T-helper 2 cell treated with Interferon-gamma antibody and Interleukin-4, amounts not matched to agents 100 ng/mL and 5 ng/mL, for 36 hours (primary cell): ENCODE measurements around the gene CEP68. TPM values are rescaled to one million over a fixed set of nuclear protein-coding genes. Genes with fewer than 3 reads are reported as not detected.
"Not testable (repeated sequence)": the region's sequence is repeated elsewhere in the genome, so short reads cannot be mapped to it uniquely, and the experiment has no call there.

Experiments used
- intact Hi-C: fragments of 100-400 bp; cut with micrococcal nuclease; formaldehyde crosslinking; loops from one replicate; pipeline ENCODE4 v1.15.1; 2023
- total RNA-seq: library from RNA; stranded (reverse); gene quantifications from 2 replicates; pipeline ENCODE4 v1.2.3, GENCODE V29; 2022

CEP68 gene
- total RNA-seq, 1 donor from 2014 or later = 7.0 TPM

- intact Hi-C loops = no loop called here
Observed at GRCh38 chr2:65030476-65031332, 25.5 kb upstream of the CEP68 start.

GRCh38 chr2:65031341-65032018 is 24.7 kb upstream of the CEP68 start:
- intact Hi-C loops = no loop called here

GRCh38 chr2:65032019-65032975 is 23.9 kb upstream of the CEP68 start:
- intact Hi-C loops = no loop called here

- intact Hi-C loops = no loop called here
Observed at GRCh38 chr2:65033178-65033577, 23.0 kb upstream of the CEP68 start.

GRCh38 chr2:65033667-65034066 is 22.5 kb upstream of the CEP68 start:
- intact Hi-C loops = not testable (repeated sequence)

GRCh38 chr2:65035351-65035943 is 20.8 kb upstream of the CEP68 start:
- intact Hi-C loops = no loop called here

GRCh38 chr2:65037178-65037577 is 19.0 kb upstream of the CEP68 start:
- intact Hi-C loops = no loop called here

- intact Hi-C loops = loop anchor here (1.0 to 2.0 kb wide), 3 partner anchors 51 to 167 kb away; partner anchors contain the start of gene SLC1A4
Observed at GRCh38 chr2:65039640-65040039, 16.6 kb upstream of the CEP68 start.

GRCh38 chr2:65040400-65041261 is 15.6 kb upstream of the CEP68 start:
- intact Hi-C loops = loop anchor here (1.0 to 2.0 kb wide), 3 partner anchors 52 to 168 kb away; partner anchors contain the start of gene SLC1A4

GRCh38 chr2:65043001-65043400 is 13.2 kb upstream of the CEP68 start:
- intact Hi-C loops = no loop called here

GRCh38 chr2:65044097-65044735 is 12.0 kb upstream of the CEP68 start:
- intact Hi-C loops = no loop called here

GRCh38 chr2:65045651-65046050 is 10.6 kb upstream of the CEP68 start:
- intact Hi-C loops = no loop called here

GRCh38 chr2:65046633-65047407 is 9.4 kb upstream of the CEP68 start:
- intact Hi-C loops = no loop called here

GRCh38 chr2:65049010-65049639 is 7.1 kb upstream of the CEP68 start:
- intact Hi-C loops = no loop called here

GRCh38 chr2:65050931-65051330 is 5.3 kb upstream of the CEP68 start:
- intact Hi-C loops = loop anchor here (10.0 kb wide), 1 partner anchor 1466 kb away; the partner anchor contains the start of genes MDH1 and WDPCP

GRCh38 chr2:65053199-65053598 is 3.0 kb upstream of the CEP68 start:
- intact Hi-C loops = loop anchor here (1.0 to 10.0 kb wide), 2 partner anchors 529 to 1468 kb away; partner anchors contain the start of genes AFTPH, MDH1 and WDPCP

- intact Hi-C loops = loop anchor here (5.0 to 10.0 kb wide), 6 partner anchors 288 to 1470 kb away; partner anchors contain the start of genes MDH1, PELI1, SERTAD2 and UGP2
Observed at GRCh38 chr2:65054749-65055421, 1.3 kb upstream of the CEP68 start.
